Gastroesophageal sphincter (tissue), 4 donors: ENCODE data around the gene ALPI. TPM values are rescaled to one million over a fixed set of nuclear protein-coding genes. Genes with fewer than 3 reads are reported as not detected.

Experiments used
- ATAC-seq: fragments of 150-250 bp; one replicate; pipeline ENCODE4 v1.9.1; 2016; ENCODE audit warnings: mild to moderate bottlenecking, moderate library complexity
- H3K27ac ChIP-seq, 4 donors: fragments of 200-600 bp; sonication (generic) in 3 of 4; 1 replicate in 3 of 4; 2 replicates in 1 of 4; pipeline ENCODE4 v1.5.1; 2016 to 2019
- H3K27me3 ChIP-seq: fragments of 200-600 bp; sonication (generic); one replicate; pipeline ENCODE4 v1.5.1; 2019
- H3K36me3 ChIP-seq, 2 donors: fragments of 200-600 bp; sonication (generic); one replicate each; pipeline ENCODE4 v1.5.1; 2019; ENCODE audit warnings: control low read depth in 1 of 2
- H3K4me1 ChIP-seq, 3 donors: fragments of 200-600 bp; sonication (generic); 1 replicate in 2 of 3; 2 replicates in 1 of 3; pipeline ENCODE4 v1.5.1; 2016 to 2019; ENCODE audit warnings: control low read depth in 2 of 3
- H3K4me3 ChIP-seq, 2 donors: fragments of 200-600 bp; sonication (generic); one replicate each; pipeline ENCODE4 v1.5.1; 2019; ENCODE audit warnings: mild to moderate bottlenecking in 1 of 2, moderate library complexity in 1 of 2
- H3K9me3 ChIP-seq, 3 donors: fragments of 200-600 bp; sonication (generic); one replicate each; pipeline ENCODE4 v1.5.1; 2017 to 2019; ENCODE audit warnings: control low read depth in 2 of 3
- EP300 ChIP-seq: sonication (generic); formaldehyde crosslinking; IDR thresholded peaks from one replicate; pipeline ENCODE4 v1.6.1; 2017; ENCODE audit warnings: antibody characterized with exemption, mild to moderate bottlenecking
- POLR2A ChIP-seq, 2 donors: fragments of 450-650 bp; IDR thresholded peaks; one replicate each; pipeline ENCODE4 v1.6.1; 2017; ENCODE audit warnings: antibody characterized with exemption in 2 of 2, mild to moderate bottlenecking in 2 of 2, moderate library complexity in 1 of 2
- POLR2AphosphoS5 ChIP-seq: sonication (generic); formaldehyde crosslinking; IDR thresholded peaks from one replicate; pipeline ENCODE4 v1.6.1; 2017; ENCODE audit warnings: antibody characterized with exemption
- WGBS, 2 donors: methylation state at CpG; one replicate each; pipeline ENCODE4 v1.1.5; 2018; ENCODE audit warnings: low coverage in 1 of 2; 5-methylcytosine and 5-hydroxymethylcytosine counted together
- total RNA-seq, 4 donors: library from RNA; depleted of rRNA; stranded (reverse); fragments of >200 nt; gene quantifications; one replicate each; pipeline ENCODE4 v1.1.0, GENCODE V29; 2016
- TF ChIP-seq, protein P1 (sequence below), 4 experiments: fragments of 200-600 bp in 2 of 4; fragments of 450-650 bp in 2 of 4; sonication (generic) in 1 of 4; IDR thresholded peaks; one replicate each; pipeline ENCODE4 v1.5.1; 2017 to 2019; ENCODE audit warnings: antibody characterized with exemption in 4 of 4, mild to moderate bottlenecking in 2 of 4, moderate library complexity in 2 of 4

The ALPI gene
- total RNA-seq, 4 donors from 2014 or later = not detected

DNA sequence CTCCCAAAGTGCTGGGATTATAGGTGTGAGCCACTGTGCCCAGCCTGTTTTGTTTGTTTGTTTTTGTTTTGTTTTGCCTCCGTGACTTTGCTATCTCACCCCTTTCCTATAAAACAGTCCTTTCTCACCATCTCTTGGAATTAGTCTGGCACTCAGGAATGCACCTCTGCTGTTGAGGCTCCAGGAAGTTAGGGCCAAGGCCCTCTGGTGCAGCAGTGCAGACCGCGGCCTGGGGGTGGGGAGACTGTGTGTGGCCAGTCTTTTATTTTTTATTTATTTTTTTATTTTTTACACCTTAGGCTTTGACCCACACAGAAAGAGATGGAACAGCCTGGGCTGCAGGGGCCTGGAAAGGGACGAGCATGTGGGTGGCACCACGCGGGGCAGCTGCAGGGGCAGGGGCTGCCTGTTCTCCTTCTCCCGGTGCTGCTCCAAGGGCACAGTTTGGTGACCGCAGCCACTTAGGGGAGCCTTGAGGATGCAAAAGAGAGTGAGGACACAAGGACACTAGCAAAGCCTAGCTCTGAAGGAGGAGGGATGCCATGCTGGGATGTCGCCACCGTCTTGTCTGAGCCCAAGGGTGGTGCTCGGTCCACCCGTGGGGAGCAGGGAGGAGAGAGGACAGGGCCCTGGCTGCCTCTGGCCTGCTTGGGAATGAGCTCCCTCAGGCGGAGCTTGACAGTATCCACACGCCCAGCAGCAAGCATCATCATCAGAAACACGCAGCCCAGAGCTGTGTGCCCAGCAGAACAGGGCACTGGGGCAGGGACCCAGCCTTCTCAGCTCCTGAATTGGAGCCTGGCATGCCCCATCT is 19.4 kb upstream of the ALPI start:
- Histone ChIP-seq H3K27me3 (peaks cover 13% of the 10 kb centered on the region), H3K4me1 (peaks cover 0 to 5% (median 0%) of the 10 kb centered on the region in 3 donors), H3K9me3 (no peaks in the 10 kb centered on the region), H3K4me3 (no peak overlapping the region), H3K36me3 (no peaks in the 10 kb centered on the region), H3K27ac (no peak overlapping the region)
- ATAC-seq = no peak
- WGBS, 2 donors = 77 to 83% methylated on average over 1 to 8 of the region's 15 CpGs
- TF ChIP-seq POLR2A (IDR thresholded peaks at IDR 0.05) (no peak), POLR2AphosphoS5 (no peak), EP300 (no peak)
- TF ChIP-seq, protein P1, sequence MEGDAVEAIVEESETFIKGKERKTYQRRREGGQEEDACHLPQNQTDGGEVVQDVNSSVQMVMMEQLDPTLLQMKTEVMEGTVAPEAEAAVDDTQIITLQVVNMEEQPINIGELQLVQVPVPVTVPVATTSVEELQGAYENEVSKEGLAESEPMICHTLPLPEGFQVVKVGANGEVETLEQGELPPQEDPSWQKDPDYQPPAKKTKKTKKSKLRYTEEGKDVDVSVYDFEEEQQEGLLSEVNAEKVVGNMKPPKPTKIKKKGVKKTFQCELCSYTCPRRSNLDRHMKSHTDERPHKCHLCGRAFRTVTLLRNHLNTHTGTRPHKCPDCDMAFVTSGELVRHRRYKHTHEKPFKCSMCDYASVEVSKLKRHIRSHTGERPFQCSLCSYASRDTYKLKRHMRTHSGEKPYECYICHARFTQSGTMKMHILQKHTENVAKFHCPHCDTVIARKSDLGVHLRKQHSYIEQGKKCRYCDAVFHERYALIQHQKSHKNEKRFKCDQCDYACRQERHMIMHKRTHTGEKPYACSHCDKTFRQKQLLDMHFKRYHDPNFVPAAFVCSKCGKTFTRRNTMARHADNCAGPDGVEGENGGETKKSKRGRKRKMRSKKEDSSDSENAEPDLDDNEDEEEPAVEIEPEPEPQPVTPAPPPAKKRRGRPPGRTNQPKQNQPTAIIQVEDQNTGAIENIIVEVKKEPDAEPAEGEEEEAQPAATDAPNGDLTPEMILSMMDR (IDR thresholded peaks at IDR 0.05) = no peak

DNA sequence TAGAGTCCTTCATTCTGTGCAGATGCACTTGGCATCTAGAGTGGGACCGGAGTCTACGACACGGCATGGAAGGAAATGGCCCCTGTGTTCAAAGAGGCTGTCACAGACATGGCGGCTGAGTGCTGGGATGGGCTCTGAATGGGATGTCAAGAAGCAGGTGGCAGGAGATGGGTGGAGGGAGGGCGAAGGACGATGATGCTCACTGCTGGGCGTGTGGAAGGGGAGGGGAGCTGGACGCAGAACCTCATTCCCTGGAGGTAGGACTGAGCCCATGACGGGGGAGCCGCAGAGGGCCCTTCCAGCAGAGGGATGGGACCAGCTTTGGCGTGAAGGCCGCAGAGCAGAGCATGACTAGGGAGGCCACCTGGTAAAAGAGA is 18.8 kb upstream of the ALPI start:
- H3K27me3 ChIP-seq = peaks cover 13% of the 10 kb centered on the region
- no peaks in the 10 kb centered on the region for H3K9me3 ChIP-seq
- TF ChIP-seq EP300 (no peak), POLR2A (IDR thresholded peaks at IDR 0.05) (no peak), POLR2AphosphoS5 (no peak)
- TF ChIP-seq, protein P1 (IDR thresholded peaks at IDR 0.05) = no peak
- no peak overlapping the region for H3K27ac ChIP-seq
- H3K4me3 ChIP-seq = no peak overlapping the region
- no peaks in the 10 kb centered on the region for H3K36me3 ChIP-seq
- 73 to 85% methylated on average over 3 to 9 of the region's 12 CpGs for WGBS, 2 donors
- peaks cover 0 to 5% (median 0%) of the 10 kb centered on the region in 3 donors for H3K4me1 ChIP-seq
- ATAC-seq = no peak

DNA sequence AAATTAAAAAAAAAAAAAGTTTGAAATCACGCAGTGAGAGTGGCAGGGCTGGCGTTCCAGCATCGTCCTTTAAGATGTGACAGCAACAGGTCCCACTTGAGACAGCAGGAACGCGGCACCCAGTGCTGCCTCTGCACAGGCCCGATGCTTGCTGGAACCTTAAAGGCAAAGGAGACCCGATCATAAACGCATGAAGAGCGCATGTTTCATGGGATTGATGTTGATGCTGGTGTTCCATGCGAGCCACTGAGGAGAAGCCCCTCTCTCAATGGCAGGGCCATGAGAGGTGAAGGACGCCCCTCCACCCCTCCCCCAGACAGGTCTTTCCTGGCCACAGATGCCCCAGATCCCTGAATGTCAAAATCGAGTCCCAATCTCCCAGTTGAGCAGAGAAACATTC is 17.9 kb upstream of the ALPI start:
- no peaks in the 10 kb centered on the region for H3K9me3 ChIP-seq
- H3K27ac ChIP-seq = no peak overlapping the region
- TF ChIP-seq EP300 = no peak
- TF ChIP-seq POLR2A (IDR thresholded peaks at IDR 0.05) = no peak
- TF ChIP-seq POLR2AphosphoS5 = no peak
- TF ChIP-seq, protein P1 (IDR thresholded peaks at IDR 0.05) = no peak
- no peak for ATAC-seq
- H3K27me3 ChIP-seq = peaks cover 13% of the 10 kb centered on the region
- WGBS, 2 donors = 77 to 80% methylated on average over 1 to 10 of the region's 12 CpGs
- H3K4me3 ChIP-seq = no peak overlapping the region
- no peaks in the 10 kb centered on the region for H3K36me3 ChIP-seq
- H3K4me1 ChIP-seq = peaks cover 0 to 5% (median 0%) of the 10 kb centered on the region in 3 donors

DNA sequence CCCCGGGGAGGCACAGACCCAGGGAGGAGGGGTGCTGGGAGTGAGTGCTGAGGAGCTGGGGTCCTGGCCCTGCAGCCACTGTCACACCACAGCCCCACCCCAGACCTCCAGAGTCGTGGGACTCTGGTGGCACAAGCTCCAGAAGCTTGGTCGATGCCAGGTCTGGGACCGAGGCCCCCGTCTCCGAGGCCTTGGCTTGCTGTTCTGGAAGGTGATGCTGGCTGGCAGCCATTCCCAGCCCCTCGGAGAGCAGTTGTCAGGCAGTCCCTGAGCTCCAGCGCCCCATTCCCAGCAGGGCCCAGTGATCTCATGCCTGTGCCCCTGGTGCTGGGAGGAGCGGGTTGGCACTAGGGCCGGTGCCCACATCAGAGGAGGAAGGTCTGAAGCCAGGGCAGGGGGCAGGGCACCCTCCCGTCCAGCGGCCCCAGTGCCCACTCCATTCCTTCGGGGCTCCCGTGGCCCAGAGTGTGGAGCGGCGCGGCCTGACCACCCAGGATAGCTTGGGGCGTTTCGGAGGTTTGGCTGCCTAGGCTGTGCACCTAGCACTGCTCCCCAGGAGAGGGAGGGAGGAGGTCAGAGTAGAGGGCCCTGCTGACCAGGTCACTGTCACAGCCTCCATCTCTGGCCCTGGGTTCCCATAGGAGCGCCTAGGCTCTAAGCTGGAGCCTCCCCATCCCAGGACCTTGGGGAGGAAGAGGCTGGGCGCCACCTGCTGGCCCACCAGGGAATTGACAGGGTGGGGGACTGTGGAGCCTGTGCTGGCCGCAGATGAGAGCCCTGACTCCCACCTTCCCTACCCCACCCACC is 16.8 kb upstream of the ALPI start:
- no peak overlapping the region for H3K4me3 ChIP-seq
- H3K4me1 ChIP-seq = peaks cover 0 to 5% (median 0%) of the 10 kb centered on the region in 3 donors
- peaks cover 13% of the 10 kb centered on the region for H3K27me3 ChIP-seq
- no peaks in the 10 kb centered on the region for H3K9me3 ChIP-seq
- H3K36me3 ChIP-seq = no peaks in the 10 kb centered on the region
- ATAC-seq = no peak
- no peak for TF ChIP-seq POLR2A (IDR thresholded peaks at IDR 0.05)
- TF ChIP-seq, protein P1 (IDR thresholded peaks at IDR 0.05) = peak in 3 of 4 experiments; percentile 25 to 55 (median 40)
- WGBS, 2 donors = 80% methylated on average over 1 of the region's 22 CpGs; no CpG with 5 or more reads in 1 of the 2 donors
- H3K27ac ChIP-seq = no peak overlapping the region
